Heart right ventricle (tissue), 16 donors: ENCODE results near the gene UGDH. TPM values are rescaled to one million over a fixed set of nuclear protein-coding genes. Genes with fewer than 3 reads are reported as not detected.

ENCODE experiments used
- ATAC-seq, 8 donors: fragments of 200-7000 bp; cut with Tn5 transposase; one replicate each; pipeline ENCODE4 v1.9.1; 2020; ENCODE audit warnings: mild to moderate bottlenecking in 8 of 8, moderate library complexity in 8 of 8, moderate number of reproducible peaks in 1 of 8
- DNase-seq, 2 donors: peaks; one replicate each; pipeline ENCODE4 v3.0.0-alpha.2; 2020
- H3K27ac ChIP-seq, 10 donors: fragments of 200-600 bp; sonication (generic) in 2 of 10; one replicate each; pipeline versions ENCODE4 v1.5.0 to v1.8.0; 2020 to 2022; ENCODE audit warnings: mild to moderate bottlenecking in 3 of 10
- H3K27me3 ChIP-seq, 7 donors: fragments of 200-600 bp; one replicate each; pipeline ENCODE4 v1.8.0; 2021 to 2022; ENCODE audit warnings: mild to moderate bottlenecking in 2 of 7
- H3K36me3 ChIP-seq, 9 donors: fragments of 200-600 bp; sonication (generic) in 1 of 9; one replicate each; pipeline versions ENCODE4 v1.5.0 to v1.8.0; 2020 to 2022; ENCODE audit warnings: mild to moderate bottlenecking in 2 of 9
- H3K4me1 ChIP-seq, 9 donors: fragments of 200-600 bp; sonication (generic) in 1 of 9; one replicate each; pipeline versions ENCODE4 v1.5.0 to v1.8.0; 2020 to 2022; ENCODE audit warnings: mild to moderate bottlenecking in 4 of 9
- H3K4me3 ChIP-seq, 10 donors: fragments of 200-600 bp; sonication (generic) in 2 of 10; one replicate each; pipeline versions ENCODE4 v1.5.0 to v1.8.0; 2020 to 2022; ENCODE audit warnings: mild to moderate bottlenecking in 7 of 10, moderate library complexity in 2 of 10
- H3K9me3 ChIP-seq, 11 donors: fragments of 200-600 bp in 10 of 11; sonication (generic) in 2 of 11; one replicate each; pipeline versions ENCODE4 v1.5.0 to v1.8.0; 2013 to 2022; ENCODE audit warnings: mild to moderate bottlenecking in 2 of 11, control low read depth in 1 of 11, moderate library complexity in 1 of 11
- whole genome bisulfite sequencing, 2 donors: extraction: QIAGEN DNeasy Blood & Tissue Kit; methylation state at CpG; one replicate each; pipeline ENCODE4 v1.1.7; 2013; ENCODE audit warnings: inconsistent platforms in 1 of 2; 5-methylcytosine and 5-hydroxymethylcytosine counted together
- intact Hi-C, 10 donors: fragments of 100-400 bp; cut with DNase I; formaldehyde crosslinking; loops; one replicate each; pipeline versions ENCODE4 v1.11.1 to v1.14.2; 2022
- polyA plus RNA-seq, 2 donors: library from polyadenylated mRNA; stranded (reverse); fragments of 200-250 nt; gene quantifications; one replicate each; pipeline ENCODE4 v1.2.3, GENCODE V29; 2013
- total RNA-seq, 10 donors: library from RNA; stranded (reverse); fragmentation: NEBNext Ultra II Directional in 3 of 10; extraction: Animal tissue kit (Norgen Biotek cat#: 25700) in 3 of 10; gene quantifications; one replicate each; pipeline versions ENCODE4 v1.2.1 to v1.2.4, GENCODE V29; 2021 to 2023
- TF ChIP-seq, protein P1 (sequence below), 9 donors: fragments of 200-600 bp; sonication (generic) in 2 of 9; IDR thresholded peaks; one replicate each; pipeline versions ENCODE4 v1.5.0 to v1.8.0; 2021 to 2022; ENCODE audit warnings: antibody characterized with exemption in 9 of 9, mild to moderate bottlenecking in 5 of 9, moderate library complexity in 1 of 9
- donor health status: Arrhythmogenic right ventricular cardiomyopathy.
- donor health status: ischemic (EF 13 %, LVEDD 7.1; RV severe dilation, severe dysfunction).
- donor health status: healthy with polysubstance abuse.
- donor health status: DM: no; HTN: yes; CAD: no.
- donor health status: DM: no; HTN: no; CAD: no.
- donor health status: ischemic (EF 25% LVEDD 6.9; RV normal size, moderate dysfunction).
- donor health status: ischemic (EF 25% LVEDD 5.7; RV mildly dilated, moderate dysfunction).
- donor health status: healthy.
- donor health status: DM: yes; HTN: yes; CAD: no.
- donor health status: Ischemic cardiomyopathy.
- donor health status: ischemic (EF 35%, LVEDD 5.7; RV mildly dilated, moderate dysfunction).
- donor health status: nonischemic (EF 11% LVEDD 7.7; RV severe dilation, severe dysfunction).
- donor health status: DM: yes; HTN: yes; CAD: no.
- donor health status: PGD.
- donor health status: ischemic (EF 29% LVEDD 5.4; RV normal size, mild dysfunction).
- donor health status: nonischemic (EF 23%, LVEDD 6.1; RV moderate dilation, normal function).

Gene UGDH
- total and polyA plus RNA-seq, 12 donors: 3.1 to 27.3 (median 11.8) TPM

DNA sequence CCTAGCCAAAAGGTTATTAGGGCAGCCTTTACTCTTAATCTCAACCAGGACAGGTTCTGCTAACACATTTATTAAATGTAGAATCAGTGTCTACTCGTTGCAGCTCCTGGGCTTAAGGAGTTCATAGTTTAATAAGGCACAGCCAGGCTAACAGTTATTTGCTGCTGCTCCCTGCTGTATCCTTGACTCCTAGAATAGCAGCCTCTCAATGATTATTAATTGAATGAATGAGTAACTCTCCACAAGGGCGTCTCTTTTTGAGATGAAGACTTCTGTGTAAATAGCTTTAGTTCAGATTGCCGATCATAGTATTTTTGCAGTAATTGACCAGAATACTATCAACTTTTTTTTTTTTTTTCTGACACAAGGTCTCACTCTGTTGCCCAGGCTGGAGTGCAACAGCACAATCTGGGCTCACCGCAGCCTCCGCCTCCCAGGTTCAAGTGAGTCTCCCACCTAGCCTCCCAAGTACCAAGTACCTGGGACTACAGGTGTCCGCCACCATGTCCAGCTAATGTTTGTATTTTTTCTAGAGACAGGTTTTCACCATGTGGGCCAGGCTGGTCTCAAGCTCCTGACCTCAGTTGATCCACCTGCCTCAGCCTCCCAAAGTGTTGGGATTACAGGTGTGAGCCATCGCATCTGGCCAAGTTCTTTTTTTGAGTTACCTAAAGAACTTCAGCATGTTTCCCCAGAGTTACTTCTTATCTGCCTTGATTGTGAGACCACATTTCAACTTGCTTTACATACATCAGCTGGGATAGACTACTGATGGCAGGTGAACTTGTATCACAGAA is 2.9 kb downstream of the UGDH start:
- TF ChIP-seq, protein P1, sequence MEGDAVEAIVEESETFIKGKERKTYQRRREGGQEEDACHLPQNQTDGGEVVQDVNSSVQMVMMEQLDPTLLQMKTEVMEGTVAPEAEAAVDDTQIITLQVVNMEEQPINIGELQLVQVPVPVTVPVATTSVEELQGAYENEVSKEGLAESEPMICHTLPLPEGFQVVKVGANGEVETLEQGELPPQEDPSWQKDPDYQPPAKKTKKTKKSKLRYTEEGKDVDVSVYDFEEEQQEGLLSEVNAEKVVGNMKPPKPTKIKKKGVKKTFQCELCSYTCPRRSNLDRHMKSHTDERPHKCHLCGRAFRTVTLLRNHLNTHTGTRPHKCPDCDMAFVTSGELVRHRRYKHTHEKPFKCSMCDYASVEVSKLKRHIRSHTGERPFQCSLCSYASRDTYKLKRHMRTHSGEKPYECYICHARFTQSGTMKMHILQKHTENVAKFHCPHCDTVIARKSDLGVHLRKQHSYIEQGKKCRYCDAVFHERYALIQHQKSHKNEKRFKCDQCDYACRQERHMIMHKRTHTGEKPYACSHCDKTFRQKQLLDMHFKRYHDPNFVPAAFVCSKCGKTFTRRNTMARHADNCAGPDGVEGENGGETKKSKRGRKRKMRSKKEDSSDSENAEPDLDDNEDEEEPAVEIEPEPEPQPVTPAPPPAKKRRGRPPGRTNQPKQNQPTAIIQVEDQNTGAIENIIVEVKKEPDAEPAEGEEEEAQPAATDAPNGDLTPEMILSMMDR (IDR thresholded peaks at IDR 0.05): no peak
- H3K27me3 ChIP-seq: no peaks in the 10 kb centered on the region
- DNase-seq (no peak), ATAC-seq (no peak)
- H3K4me3 ChIP-seq: no peak overlapping the region
- H3K36me3 ChIP-seq: peaks cover 0 to 25% (median 8%) of the 10 kb centered on the region in 9 donors
- intact Hi-C loops: loop anchor here in 1 of 10 donors (5.0 kb wide), 1 partner anchor 62 kb away; no protein-coding TSS in a partner anchor
- H3K27ac ChIP-seq: no peak overlapping the region
- whole genome bisulfite sequencing, 2 donors: 87 to 88% methylated on average over 7 of the region's 7 CpGs
- H3K4me1 ChIP-seq: peaks cover 0 to 35% (median 21%) of the 10 kb centered on the region in 9 donors
- no peaks in the 10 kb centered on the region for H3K9me3 ChIP-seq

GRCh38 chr4:39522068-39522467 is 5.2 kb downstream of the UGDH start:
- H3K4me3 ChIP-seq: no peak overlapping the region
- H3K27ac ChIP-seq: no peak overlapping the region
- H3K9me3 ChIP-seq: no peaks in the 10 kb centered on the region
- 54 to 87% methylated on average over 2 of the region's 2 CpGs for WGBS, 2 donors
- no peak for DNase-seq
- ATAC-seq: no peak
- intact Hi-C loops: loop anchor here in 1 of 10 donors (5.0 kb wide), 1 partner anchor 60 kb away; no protein-coding TSS in a partner anchor
- H3K27me3 ChIP-seq: no peaks in the 10 kb centered on the region
- H3K36me3 ChIP-seq: peaks cover 0 to 48% (median 8%) of the 10 kb centered on the region in 9 donors
- TF ChIP-seq, protein P1 (IDR thresholded peaks at IDR 0.05): no peak
- peaks cover 0 to 22% (median 10%) of the 10 kb centered on the region in 9 donors for H3K4me1 ChIP-seq

GRCh38 chr4:39521253-39521919 is 5.9 kb downstream of the UGDH start:
- TF ChIP-seq, protein P1 (IDR thresholded peaks at IDR 0.05): no peak
- ATAC-seq: no peak
- Histone ChIP-seq H3K27ac (no peak overlapping the region), H3K9me3 (no peaks in the 10 kb centered on the region), H3K27me3 (no peaks in the 10 kb centered on the region), H3K4me1 (peaks cover 0 to 18% (median 6%) of the 10 kb centered on the region in 9 donors), H3K4me3 (no peak overlapping the region), H3K36me3 (peaks cover 0 to 51% (median 8%) of the 10 kb centered on the region in 9 donors)
- WGBS, 2 donors: 68 to 70% methylated on average over 5 of the region's 5 CpGs
- intact Hi-C loops: loop anchor here in 1 of 10 donors (5.0 kb wide), 1 partner anchor 59 kb away; no protein-coding TSS in a partner anchor
- no peak for DNase-seq

GRCh38 chr4:39518484-39518883 is 8.8 kb downstream of the UGDH start:
- TF ChIP-seq, protein P1 (IDR thresholded peaks at IDR 0.05): no peak
- 87 to 90% methylated on average over 6 of the region's 6 CpGs for WGBS, 2 donors
- H3K4me1 ChIP-seq: peaks cover 0 to 13% (median 0%) of the 10 kb centered on the region in 9 donors
- H3K4me3 ChIP-seq: no peak overlapping the region
- H3K36me3 ChIP-seq: peaks cover 0 to 78% (median 9%) of the 10 kb centered on the region in 9 donors
- H3K27ac ChIP-seq: no peak overlapping the region
- H3K9me3 ChIP-seq: no peaks in the 10 kb centered on the region
- no peak for DNase-seq
- intact Hi-C loops: no loop called here
- no peak for ATAC-seq
- no peaks in the 10 kb centered on the region for H3K27me3 ChIP-seq
